Heart left ventricle (tissue), 13 donors: ENCODE measurements around the gene NENF.
A peak's percentile ranks its signal among the peaks of the same experiment; 100 is the strongest.

Experiments used
- CTCF ChIP-seq, 12 donors: fragments of 200-600 bp; sonication (generic) in 4 of 12; IDR thresholded peaks; one replicate each; pipeline versions ENCODE4 v1.5.0 to v1.8.0; 2018 to 2022; ENCODE audit warnings: antibody characterized with exemption in 12 of 12, mild to moderate bottlenecking in 5 of 12
- POLR2A ChIP-seq, 2 donors: fragments of 450-650 bp; IDR thresholded peaks; one replicate each; pipeline ENCODE4 v1.6.1; 2017; ENCODE audit warnings: antibody characterized with exemption in 2 of 2, mild to moderate bottlenecking in 2 of 2, moderate library complexity in 2 of 2
- donor health status: ischemic (EF 13 %, LVEDD 7.1; RV severe dilation, severe dysfunction).
- donor health status: DM: no; HTN: yes; CAD: no.
- donor health status: DM: no; HTN: no; CAD: no.
- donor health status: ischemic (EF 25% LVEDD 6.9; RV normal size, moderate dysfunction).
- donor health status: ischemic (EF 25% LVEDD 5.7; RV mildly dilated, moderate dysfunction).
- donor health status: ischemic (EF 35%, LVEDD 5.7; RV mildly dilated, moderate dysfunction).
- donor health status: nonischemic (EF 11% LVEDD 7.7; RV severe dilation, severe dysfunction).
- donor health status: DM: yes; HTN: yes; CAD: no.
- donor health status: PGD.
- donor health status: ischemic (EF 29% LVEDD 5.4; RV normal size, mild dysfunction).
- donor health status: nonischemic (EF 23%, LVEDD 6.1; RV moderate dilation, normal function).

- TF ChIP-seq CTCF (IDR thresholded peaks at IDR 0.05) (peak; percentile 95 to 100 (median 98)), POLR2A (IDR thresholded peaks at IDR 0.05) (no peak)
Measured at GRCh38 chr1:212455803-212456528, 23.2 kb downstream of the NENF start.
